Loucy (cell line): ENCODE measurements around the gene UBL5.

Experiments used
- EZH2phosphoT487 ChIP-seq: fragments of 200-600 bp; IDR thresholded peaks from 2 replicates; pipeline ENCODE4 v1.6.1; 2018; ENCODE audit warnings: antibody characterized with exemption, mild to moderate bottlenecking, moderate library complexity, borderline replicate concordance
- TF ChIP-seq, protein P1 (sequence below): fragments of 200-600 bp; sonication (generic); conservative IDR thresholded peaks from 2 replicates; pipeline ENCODE4 v1.5.1; 2014; ENCODE audit warnings: mild to moderate bottlenecking, antibody characterized with exemption, low read length

- TF ChIP-seq, protein P1, sequence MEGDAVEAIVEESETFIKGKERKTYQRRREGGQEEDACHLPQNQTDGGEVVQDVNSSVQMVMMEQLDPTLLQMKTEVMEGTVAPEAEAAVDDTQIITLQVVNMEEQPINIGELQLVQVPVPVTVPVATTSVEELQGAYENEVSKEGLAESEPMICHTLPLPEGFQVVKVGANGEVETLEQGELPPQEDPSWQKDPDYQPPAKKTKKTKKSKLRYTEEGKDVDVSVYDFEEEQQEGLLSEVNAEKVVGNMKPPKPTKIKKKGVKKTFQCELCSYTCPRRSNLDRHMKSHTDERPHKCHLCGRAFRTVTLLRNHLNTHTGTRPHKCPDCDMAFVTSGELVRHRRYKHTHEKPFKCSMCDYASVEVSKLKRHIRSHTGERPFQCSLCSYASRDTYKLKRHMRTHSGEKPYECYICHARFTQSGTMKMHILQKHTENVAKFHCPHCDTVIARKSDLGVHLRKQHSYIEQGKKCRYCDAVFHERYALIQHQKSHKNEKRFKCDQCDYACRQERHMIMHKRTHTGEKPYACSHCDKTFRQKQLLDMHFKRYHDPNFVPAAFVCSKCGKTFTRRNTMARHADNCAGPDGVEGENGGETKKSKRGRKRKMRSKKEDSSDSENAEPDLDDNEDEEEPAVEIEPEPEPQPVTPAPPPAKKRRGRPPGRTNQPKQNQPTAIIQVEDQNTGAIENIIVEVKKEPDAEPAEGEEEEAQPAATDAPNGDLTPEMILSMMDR: no peak
- TF ChIP-seq EZH2phosphoT487: no peak
These were observed 33.8 kb downstream of the UBL5 start for GRCh38 chr19:9861503-9861902.
